D721Med (cell line): Measurements from ENCODE around the gene CCDC51.
"Not testable (repeated sequence)": the region's sequence is repeated elsewhere in the genome, so short reads cannot be mapped to it uniquely, and the experiment has no call there.

Experiments used
- DNase-seq: peaks from one replicate; pipeline ENCODE4 v3.0.0; 2011; ENCODE audit warnings: low spot score; ENCODE audit not compliant: insufficient read length
- FAIRE-seq: peaks from 2 replicates; lab custom pipeline; 2011; peaks lifted over from hg19 to GRCh38; lab: Jason Lieb, UNC
- CTCF ChIP-seq: IDR thresholded peaks from 2 replicates; pipeline ENCODE4 v1.5.1; 2012; ENCODE audit warnings: mild to moderate bottlenecking, control low read depth; ENCODE audit not compliant: insufficient read depth; ENCODE audit errors: missing control alignments

Gene CCDC51

GRCh38 chr3:48439820-48440589 lies at the start of gene CCDC51, which contains the start of gene TMA7:
TSS of gene CCDC51 (minus strand) at chr3:48440119. CDS start at chr3:48435128, 4,991 bp downstream.
TSS of gene TMA7 (plus strand) at chr3:48440257. CDS start at chr3:48440297, 40 bp downstream.
- FAIRE-seq: no peak
- TF ChIP-seq CTCF: no peak
- peak; percentile 91 for DNase-seq

- no peak for TF ChIP-seq CTCF
- no peak for DNase-seq
- no peak for FAIRE-seq
Observed at GRCh38 chr3:48486952-48487351, 47.0 kb upstream of the CCDC51 start.

GRCh38 chr3:48482822-48483221 lies 42.9 kb upstream of the CCDC51 start:
- not testable (repeated sequence) for FAIRE-seq, DNase-seq

- not testable (repeated sequence) for FAIRE-seq, DNase-seq
Observed at GRCh38 chr3:48480891-48481290, 41.0 kb upstream of the CCDC51 start.

- DNase-seq (no peak), FAIRE-seq (no peak)
- no peak for TF ChIP-seq CTCF
Observed at GRCh38 chr3:48478626-48479555, 39.0 kb upstream of the CCDC51 start.

GRCh38 chr3:48477959-48478520 lies 38.1 kb upstream of the CCDC51 start:
- no peak for FAIRE-seq
- no peak for TF ChIP-seq CTCF

GRCh38 chr3:48476426-48477053 lies 36.6 kb upstream of the CCDC51 start:
- FAIRE-seq: no peak
- no peak for TF ChIP-seq CTCF
- DNase-seq: no peak

More at GRCh38 chr3:48477959-48478520, 38.1 kb upstream of the CCDC51 start:
- no peak for DNase-seq
